ENCODE data around the gene PSMB11. TPM values are rescaled to one million over a fixed set of nuclear protein-coding genes. Genes with fewer than 3 reads are reported as not detected.

The PSMB11 gene
- total RNA-seq, 1 donor from 2014 or later, result not detected

- no peaks in the 10 kb centered on the region for H3K27me3 ChIP-seq (ENCODE audit: control insufficient read depth in 3 of 3, insufficient read depth in 3 of 3, low read length in 3 of 3)
- no peak overlapping the region for H3K4me3 ChIP-seq (ENCODE audit: low read length in 3 of 3)
- H3K9me3 ChIP-seq (ENCODE audit: control insufficient read depth in 3 of 3, low read length in 3 of 3), result no peaks in the 10 kb centered on the region
- H3K27ac ChIP-seq (ENCODE audit: low read depth, low read length), result no peak overlapping the region
- no peak overlapping the region for H3K9ac ChIP-seq (ENCODE audit: low read depth in 1 of 3, low read length in 3 of 3)
- peaks cover 43 to 44% (median 44%) of the 10 kb centered on the region in 3 donors for H3K36me3 ChIP-seq (ENCODE audit: control insufficient read depth in 3 of 3, insufficient read depth in 3 of 3, low read length in 3 of 3)
- peaks cover 14 to 29% (median 18%) of the 10 kb centered on the region in 3 donors for H3K4me1 ChIP-seq (ENCODE audit: control insufficient read depth in 3 of 3, insufficient read depth in 3 of 3, low read length in 3 of 3)
Measured at GRCh38 chr14:23058654-23059504, 16.9 kb downstream of the PSMB11 start.

- H3K27ac ChIP-seq (ENCODE audit: low read depth, low read length), result no peak overlapping the region
- no peak overlapping the region for H3K9ac ChIP-seq (ENCODE audit: low read depth in 1 of 3, low read length in 3 of 3)
- H3K36me3 ChIP-seq (ENCODE audit: control insufficient read depth in 3 of 3, insufficient read depth in 3 of 3, low read length in 3 of 3), result peaks cover 53 to 60% (median 57%) of the 10 kb centered on the region in 3 donors
Measured at GRCh38 chr14:23060536-23061260, 18.7 kb downstream of the PSMB11 start.

GRCh38 chr14:23062002-23062401 lies 20.0 kb downstream of the PSMB11 start:
- no peaks in the 10 kb centered on the region for H3K27me3 ChIP-seq (ENCODE audit: control insufficient read depth in 3 of 3, insufficient read depth in 3 of 3, low read length in 3 of 3)
- H3K27ac ChIP-seq (ENCODE audit: low read depth, low read length), result no peak overlapping the region
- H3K36me3 ChIP-seq (ENCODE audit: control insufficient read depth in 3 of 3, insufficient read depth in 3 of 3, low read length in 3 of 3), result peaks cover 65 to 72% (median 67%) of the 10 kb centered on the region in 3 donors
- H3K4me3 ChIP-seq (ENCODE audit: low read length in 3 of 3), result no peak overlapping the region
- peak overlapping the region in 1 of 3 donors; percentile 8 for H3K9ac ChIP-seq (ENCODE audit: low read depth in 1 of 3, low read length in 3 of 3)
- H3K9me3 ChIP-seq (ENCODE audit: control insufficient read depth in 3 of 3, low read length in 3 of 3), result no peaks in the 10 kb centered on the region
- H3K4me1 ChIP-seq (ENCODE audit: control insufficient read depth in 3 of 3, insufficient read depth in 3 of 3, low read length in 3 of 3), result peaks cover 6 to 14% (median 10%) of the 10 kb centered on the region in 3 donors

More at GRCh38 chr14:23060536-23061260, 18.7 kb downstream of the PSMB11 start:
- H3K9me3 ChIP-seq (ENCODE audit: control insufficient read depth in 3 of 3, low read length in 3 of 3), result no peaks in the 10 kb centered on the region
- H3K27me3 ChIP-seq (ENCODE audit: control insufficient read depth in 3 of 3, insufficient read depth in 3 of 3, low read length in 3 of 3), result no peaks in the 10 kb centered on the region
- H3K4me1 ChIP-seq (ENCODE audit: control insufficient read depth in 3 of 3, insufficient read depth in 3 of 3, low read length in 3 of 3), result peaks cover 14 to 27% (median 18%) of the 10 kb centered on the region in 3 donors
- no peak overlapping the region for H3K4me3 ChIP-seq (ENCODE audit: low read length in 3 of 3)

- Histone ChIP-seq H3K27ac (ENCODE audit: low read depth, low read length) (no peak overlapping the region), H3K9ac (ENCODE audit: low read depth in 1 of 3, low read length in 3 of 3) (no peak overlapping the region), H3K27me3 (ENCODE audit: control insufficient read depth in 3 of 3, insufficient read depth in 3 of 3, low read length in 3 of 3) (no peaks in the 10 kb centered on the region), H3K4me3 (ENCODE audit: low read length in 3 of 3) (no peak overlapping the region), H3K4me1 (ENCODE audit: control insufficient read depth in 3 of 3, insufficient read depth in 3 of 3, low read length in 3 of 3) (peaks cover 6 to 15% (median 11%) of the 10 kb centered on the region in 3 donors), H3K36me3 (ENCODE audit: control insufficient read depth in 3 of 3, insufficient read depth in 3 of 3, low read length in 3 of 3) (peaks cover 77 to 84% (median 79%) of the 10 kb centered on the region in 3 donors), H3K9me3 (ENCODE audit: control insufficient read depth in 3 of 3, low read length in 3 of 3) (no peaks in the 10 kb centered on the region)
Measured at GRCh38 chr14:23063601-23064000, 21.6 kb downstream of the PSMB11 start.

GRCh38 chr14:23066368-23066767 lies 24.4 kb downstream of the PSMB11 start:
- H3K4me1 ChIP-seq (ENCODE audit: control insufficient read depth in 3 of 3, insufficient read depth in 3 of 3, low read length in 3 of 3), result peaks cover 14 to 39% (median 26%) of the 10 kb centered on the region in 3 donors
- no peak overlapping the region for H3K9ac ChIP-seq (ENCODE audit: low read depth in 1 of 3, low read length in 3 of 3)
- no peak overlapping the region for H3K4me3 ChIP-seq (ENCODE audit: low read length in 3 of 3)
- H3K27me3 ChIP-seq (ENCODE audit: control insufficient read depth in 3 of 3, insufficient read depth in 3 of 3, low read length in 3 of 3), result no peaks in the 10 kb centered on the region
- no peaks in the 10 kb centered on the region for H3K9me3 ChIP-seq (ENCODE audit: control insufficient read depth in 3 of 3, low read length in 3 of 3)
- no peak overlapping the region for H3K27ac ChIP-seq (ENCODE audit: low read depth, low read length)
- peaks cover 57 to 67% (median 58%) of the 10 kb centered on the region in 3 donors for H3K36me3 ChIP-seq (ENCODE audit: control insufficient read depth in 3 of 3, insufficient read depth in 3 of 3, low read length in 3 of 3)

- no peaks in the 10 kb centered on the region for H3K27me3 ChIP-seq (ENCODE audit: control insufficient read depth in 3 of 3, insufficient read depth in 3 of 3, low read length in 3 of 3)
- no peak overlapping the region for H3K27ac ChIP-seq (ENCODE audit: low read depth, low read length)
- peaks cover 19 to 43% (median 31%) of the 10 kb centered on the region in 3 donors for H3K4me1 ChIP-seq (ENCODE audit: control insufficient read depth in 3 of 3, insufficient read depth in 3 of 3, low read length in 3 of 3)
- H3K4me3 ChIP-seq (ENCODE audit: low read length in 3 of 3), result no peak overlapping the region
- peaks cover 53 to 64% (median 56%) of the 10 kb centered on the region in 3 donors for H3K36me3 ChIP-seq (ENCODE audit: control insufficient read depth in 3 of 3, insufficient read depth in 3 of 3, low read length in 3 of 3)
- no peaks in the 10 kb centered on the region for H3K9me3 ChIP-seq (ENCODE audit: control insufficient read depth in 3 of 3, low read length in 3 of 3)
- H3K9ac ChIP-seq (ENCODE audit: low read depth in 1 of 3, low read length in 3 of 3), result no peak overlapping the region
Measured at GRCh38 chr14:23066855-23067744, 25.1 kb downstream of the PSMB11 start.

- H3K4me1 ChIP-seq (ENCODE audit: control insufficient read depth in 3 of 3, insufficient read depth in 3 of 3, low read length in 3 of 3), result peaks cover 24 to 47% (median 37%) of the 10 kb centered on the region in 3 donors
- H3K27ac ChIP-seq (ENCODE audit: low read depth, low read length), result no peak overlapping the region
- peak overlapping the region in 2 of 3 donors; percentile 19 to 33 for H3K9ac ChIP-seq (ENCODE audit: low read depth in 1 of 3, low read length in 3 of 3)
- H3K4me3 ChIP-seq (ENCODE audit: low read length in 3 of 3), result no peak overlapping the region
- no peaks in the 10 kb centered on the region for H3K27me3 ChIP-seq (ENCODE audit: control insufficient read depth in 3 of 3, insufficient read depth in 3 of 3, low read length in 3 of 3)
- no peaks in the 10 kb centered on the region for H3K9me3 ChIP-seq (ENCODE audit: control insufficient read depth in 3 of 3, low read length in 3 of 3)
- peaks cover 48 to 64% (median 49%) of the 10 kb centered on the region in 3 donors for H3K36me3 ChIP-seq (ENCODE audit: control insufficient read depth in 3 of 3, insufficient read depth in 3 of 3, low read length in 3 of 3)
Measured at GRCh38 chr14:23067847-23068788, 26.1 kb downstream of the PSMB11 start.

GRCh38 chr14:23068789-23069412 lies 26.9 kb downstream of the PSMB11 start:
- no peak overlapping the region for H3K4me3 ChIP-seq (ENCODE audit: low read length in 3 of 3)
- H3K36me3 ChIP-seq (ENCODE audit: control insufficient read depth in 3 of 3, insufficient read depth in 3 of 3, low read length in 3 of 3), result peaks cover 41 to 56% (median 42%) of the 10 kb centered on the region in 3 donors
- H3K27me3 ChIP-seq (ENCODE audit: control insufficient read depth in 3 of 3, insufficient read depth in 3 of 3, low read length in 3 of 3), result no peaks in the 10 kb centered on the region
- H3K27ac ChIP-seq (ENCODE audit: low read depth, low read length), result no peak overlapping the region
- no peaks in the 10 kb centered on the region for H3K9me3 ChIP-seq (ENCODE audit: control insufficient read depth in 3 of 3, low read length in 3 of 3)
- peaks cover 24 to 47% (median 37%) of the 10 kb centered on the region in 3 donors for H3K4me1 ChIP-seq (ENCODE audit: control insufficient read depth in 3 of 3, insufficient read depth in 3 of 3, low read length in 3 of 3)
- peak overlapping the region in 2 of 3 donors; percentile 19 to 33 for H3K9ac ChIP-seq (ENCODE audit: low read depth in 1 of 3, low read length in 3 of 3)

All from skeletal muscle tissue (tissue), 4 donors.